AG09309 (cell line): ENCODE measurements around the gene HSF4.

Experiments used
- DNase-seq: peaks from one replicate; pipeline ENCODE4 v3.0.0-alpha.2; 2010; ENCODE audit warnings: low read depth
- H3K4me3 ChIP-seq: 2 replicates; pipeline ENCODE4 v1.5.1; 2011; ENCODE audit warnings: mild to moderate bottlenecking, low read depth, low read length, moderate library complexity; ENCODE audit not compliant: control insufficient read depth
- CTCF ChIP-seq: IDR thresholded peaks from 2 replicates; pipeline ENCODE4 v1.5.1; 2011; ENCODE audit warnings: mild to moderate bottlenecking, low read depth, low read length, inconsistent platforms; ENCODE audit not compliant: insufficient read depth, control insufficient read depth; ENCODE audit errors: missing control alignments

The HSF4 gene

GRCh38 chr16:67145746-67146145 is 18.8 kb upstream of the HSF4 start:
- no peak overlapping the region for H3K4me3 ChIP-seq
- TF ChIP-seq CTCF, result no peak
- no peak for DNase-seq

- TF ChIP-seq CTCF, result peak; percentile 21
Observed at GRCh38 chr16:67146523-67147357, 17.8 kb upstream of the HSF4 start.

GRCh38 chr16:67147437-67148140 is 17.0 kb upstream of the HSF4 start:
- TF ChIP-seq CTCF, result no peak
- DNase-seq, result no peak
- H3K4me3 ChIP-seq, result no peak overlapping the region

More at GRCh38 chr16:67146523-67147357, 17.8 kb upstream of the HSF4 start:
- DNase-seq, result no peak
- no peak overlapping the region for H3K4me3 ChIP-seq

- no peak for DNase-seq
- no peak for TF ChIP-seq CTCF
- H3K4me3 ChIP-seq, result no peak overlapping the region
Observed at GRCh38 chr16:67148221-67148620, 16.3 kb upstream of the HSF4 start.

- no peak for DNase-seq
- TF ChIP-seq CTCF, result no peak
- no peak overlapping the region for H3K4me3 ChIP-seq
Observed at GRCh38 chr16:67148656-67149275, 15.8 kb upstream of the HSF4 start.

- no peak for DNase-seq
- no peak for TF ChIP-seq CTCF
- no peak overlapping the region for H3K4me3 ChIP-seq
Observed at GRCh38 chr16:67149276-67150046, 15.1 kb upstream of the HSF4 start.
